Tibial nerve (tissue), 4 donors: ENCODE data around the gene COPE.

ENCODE experiments used
- CTCF ChIP-seq, 5 experiments: fragments of 200-600 bp in 3 of 5; fragments of 450-650 bp in 2 of 5; sonication (generic) in 3 of 5; IDR thresholded peaks; one replicate each; pipeline ENCODE4 v1.5.1; 2016 to 2019; ENCODE audit warnings: antibody characterized with exemption in 5 of 5, mild to moderate bottlenecking in 3 of 5, moderate library complexity in 2 of 5
- EP300 ChIP-seq, 2 donors: sonication (generic); formaldehyde crosslinking; IDR thresholded peaks; one replicate each; pipeline ENCODE4 v1.6.1; 2017; ENCODE audit warnings: antibody characterized with exemption in 2 of 2, mild to moderate bottlenecking in 1 of 2
- POLR2A ChIP-seq, 2 donors: fragments of 450-650 bp; IDR thresholded peaks; one replicate each; pipeline ENCODE4 v1.6.1; 2017; ENCODE audit warnings: antibody characterized with exemption in 2 of 2, mild to moderate bottlenecking in 2 of 2, moderate library complexity in 2 of 2

GRCh38 chr19:18895824-18896341 lies 23.3 kb downstream of the COPE start, which contains the start of gene CERS1:
- TF ChIP-seq CTCF (IDR thresholded peaks at IDR 0.05) = no peak
- no peak for TF ChIP-seq POLR2A (IDR thresholded peaks at IDR 0.05)
- TF ChIP-seq EP300 (IDR thresholded peaks at IDR 0.05) = no peak
